Mammary epithelial cell (primary cell): ENCODE results near the gene LYPD6B.

Experiments used
- CTCF ChIP-seq, 2 donors: IDR thresholded peaks in 1 of 2; conservative IDR thresholded peaks in 1 of 2; 2 replicates each; pipeline ENCODE4 v1.5.1; 2011 to 2012; ENCODE audit warnings: inconsistent platforms in 2 of 2, low read length in 2 of 2, mild to moderate bottlenecking in 2 of 2, control low read depth in 1 of 2, low read depth in 1 of 2; ENCODE audit not compliant: insufficient read depth in 1 of 2; ENCODE audit errors: extremely low read depth in 1 of 2
- EZH2 ChIP-seq: IDR thresholded peaks from 2 replicates; pipeline ENCODE4 v1.6.1; 2012; ENCODE audit warnings: low read length, inconsistent platforms, borderline replicate concordance

- TF ChIP-seq CTCF (conservative IDR thresholded peaks at IDR 0.05 in 1 of 2, IDR thresholded peaks at IDR 0.05 in 1 of 2; ENCODE audit: extremely low read depth in 1 of 2, insufficient read depth in 1 of 2, low read depth in 1 of 2, low read length in 2 of 2) (no peak), EZH2 (no peak)
Measured at GRCh38 chr2:149164296-149164695, 125.8 kb downstream of the LYPD6B start.
